NCI-H748 (cell line): ENCODE measurements around the gene C19orf85.
"Not testable (repeated sequence)": the region's sequence is repeated elsewhere in the genome, so short reads cannot be mapped to it uniquely, and the experiment has no call there.

ENCODE experiments used
- DNase-seq: peaks from one replicate; lab custom pipeline; 2025; ENCODE audit not compliant: unreplicated experiment; lab: John Stamatoyannopoulos, UW

C19orf85 gene

GRCh38 chr19:55442372-55442961 is 22.1 kb downstream of the C19orf85 start:
- DNase-seq: peak; percentile 77

DNA sequence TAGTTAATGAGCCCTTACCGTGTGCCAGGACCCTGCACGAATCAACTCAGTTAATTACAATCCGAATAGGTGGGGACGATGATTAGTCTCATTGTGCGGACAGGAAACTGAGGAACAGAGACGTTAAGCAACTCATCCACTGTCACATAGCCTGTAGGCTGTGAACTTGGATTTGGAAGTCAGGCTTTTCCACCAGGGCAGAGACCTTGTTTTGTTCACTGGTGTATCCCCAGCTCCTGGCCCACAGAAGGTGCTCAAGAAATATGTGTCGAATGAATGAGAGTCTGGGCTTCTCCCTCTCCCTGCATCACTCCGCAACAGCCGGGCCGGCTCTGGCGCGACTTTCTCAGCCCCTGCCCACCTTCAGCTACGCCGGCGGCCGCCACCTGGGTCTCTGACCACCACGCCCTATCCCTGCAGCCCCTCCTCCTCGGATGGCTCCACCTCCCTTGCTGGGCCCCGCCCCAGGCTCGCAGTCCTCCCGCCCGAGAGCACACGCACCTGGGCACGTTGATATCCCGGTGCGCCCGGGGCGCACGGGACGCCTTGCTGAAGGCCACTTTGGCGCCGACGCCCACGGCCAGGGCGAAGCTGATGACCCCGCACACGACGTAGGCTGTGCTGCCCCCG is 22.7 kb downstream of the C19orf85 start:
- DNase-seq: peak; percentile 88

- DNase-seq: no peak
Measured at GRCh38 chr19:55441319-55441691, 23.2 kb downstream of the C19orf85 start.

GRCh38 chr19:55440411-55441105 is 24.0 kb downstream of the C19orf85 start:
- DNase-seq: no peak

DNA sequence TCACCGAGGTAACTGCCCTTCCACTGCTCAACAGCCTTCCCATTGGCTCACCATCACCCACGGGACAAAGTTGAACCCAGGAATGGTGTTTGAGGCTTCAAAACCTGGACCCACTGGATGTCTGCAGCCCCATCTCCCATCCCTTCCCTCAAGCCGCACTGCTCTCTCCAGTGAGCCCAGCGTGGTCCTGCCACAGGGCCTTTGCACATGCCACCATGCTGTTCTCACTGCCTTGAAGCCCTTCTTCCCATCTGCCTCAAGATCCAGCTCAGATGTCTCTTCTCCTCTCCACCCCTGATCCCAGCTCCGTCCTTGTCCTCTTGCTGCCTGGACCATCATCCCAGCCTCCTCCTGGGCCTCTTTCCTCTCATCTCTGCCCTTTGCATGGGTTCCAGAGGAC is 25.5 kb downstream of the C19orf85 start:
- no peak for DNase-seq

GRCh38 chr19:55437410-55437809 is 27.1 kb downstream of the C19orf85 start:
- DNase-seq: peak; percentile 44

DNA sequence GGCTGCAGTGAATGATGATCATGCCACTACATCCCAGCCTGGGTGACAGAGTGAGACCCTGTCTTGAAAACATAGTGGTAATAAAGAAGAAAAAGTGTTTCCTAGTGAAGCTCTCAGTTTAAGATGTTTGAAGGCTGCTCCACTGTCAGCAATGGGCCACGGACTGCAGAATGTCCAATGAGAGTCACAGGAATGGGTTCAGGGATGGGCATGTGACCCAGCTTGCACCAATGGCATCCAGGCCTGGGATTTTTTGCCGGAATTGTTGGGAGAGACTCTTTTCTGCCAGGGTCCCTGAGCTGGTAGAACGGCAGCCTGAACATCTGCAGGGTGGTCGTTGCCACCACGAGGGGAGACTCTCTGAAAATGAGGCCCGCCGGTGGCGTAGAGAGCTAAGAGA is 27.7 kb downstream of the C19orf85 start:
- DNase-seq: no peak

- DNase-seq: no peak
Measured at GRCh38 chr19:55435020-55435419, 29.5 kb downstream of the C19orf85 start.

DNA sequence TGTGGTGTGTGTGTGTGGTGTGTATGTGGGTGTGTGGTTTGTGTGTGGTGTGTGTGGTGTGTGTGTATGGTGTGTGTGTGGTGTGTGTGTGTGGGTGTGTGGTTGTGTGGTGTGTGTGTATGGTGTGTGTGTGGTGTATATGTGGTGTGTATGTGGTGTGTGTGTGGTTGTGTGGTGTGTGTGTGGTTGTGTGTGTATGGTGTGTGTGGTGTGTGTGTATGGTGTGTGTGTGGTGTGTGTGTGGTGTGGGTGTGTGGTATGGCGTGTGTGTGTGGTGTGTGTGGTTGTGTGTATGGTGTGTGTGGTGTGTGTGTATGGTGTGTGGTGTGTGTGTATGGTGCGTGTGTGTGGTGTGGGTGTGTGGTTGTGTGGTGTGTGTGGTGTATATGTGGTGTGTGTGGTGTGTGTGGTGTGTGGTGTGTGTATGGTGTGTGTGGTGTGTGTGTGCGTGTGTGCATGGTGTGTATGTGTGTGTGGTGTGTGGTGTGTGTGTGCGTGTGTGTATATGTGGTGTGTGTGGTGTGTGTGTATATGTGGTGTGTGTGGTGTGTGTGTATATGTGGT is 30.1 kb downstream of the C19orf85 start:
- no peak for DNase-seq

GRCh38 chr19:55433292-55433691 is 31.3 kb downstream of the C19orf85 start:
- no peak for DNase-seq

- DNase-seq: no peak
Measured at GRCh38 chr19:55432241-55432959, 32.2 kb downstream of the C19orf85 start.

- no peak for DNase-seq
Measured at GRCh38 chr19:55431183-55431582, 33.4 kb downstream of the C19orf85 start.

DNA sequence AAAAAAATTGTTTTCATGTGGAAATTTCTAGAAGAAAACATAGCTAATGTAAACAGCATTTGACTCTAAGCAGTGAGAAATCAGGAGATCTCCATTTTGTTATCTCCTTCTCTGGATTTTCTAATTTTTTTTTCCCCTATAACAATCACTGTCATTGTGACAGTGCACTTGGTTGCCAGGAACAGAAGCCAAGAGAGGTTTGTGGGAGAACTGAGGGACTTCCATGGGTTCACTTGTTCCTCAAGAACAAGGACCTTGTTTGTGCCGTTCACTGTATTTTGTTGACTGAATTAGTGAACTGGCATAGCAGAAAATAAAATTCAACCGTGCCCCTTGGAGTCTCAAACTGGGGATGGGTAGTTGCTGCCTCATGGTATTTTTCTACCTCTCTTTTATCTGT is 38.5 kb downstream of the C19orf85 start:
- DNase-seq: no peak

DNA sequence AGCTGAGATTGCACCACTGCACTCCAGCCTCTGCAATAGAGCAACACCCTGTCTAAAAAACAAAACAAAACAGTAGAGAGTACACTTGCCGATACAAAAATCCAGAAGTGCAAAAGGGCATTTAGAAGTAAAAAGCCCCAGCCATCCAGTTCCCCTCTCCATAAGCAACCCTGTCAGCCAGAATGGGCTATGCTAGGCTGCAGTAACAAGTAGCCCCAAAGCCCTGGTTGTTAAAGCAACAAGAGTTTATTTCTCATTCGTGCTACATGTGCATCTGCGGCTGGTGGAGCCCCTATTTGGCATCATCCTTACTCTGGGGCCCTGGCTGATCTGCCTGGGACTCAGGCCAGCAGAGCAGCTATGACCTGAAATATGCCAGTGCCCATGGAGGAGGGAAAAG is 40.0 kb downstream of the C19orf85 start:
- no peak for DNase-seq

GRCh38 chr19:55423225-55424005 is 41.1 kb downstream of the C19orf85 start:
- no peak for DNase-seq

GRCh38 chr19:55421281-55421680 is 43.3 kb downstream of the C19orf85 start:
- DNase-seq: not testable (repeated sequence)

- DNase-seq: no peak
Measured at GRCh38 chr19:55419624-55420236, 44.8 kb downstream of the C19orf85 start.

DNA sequence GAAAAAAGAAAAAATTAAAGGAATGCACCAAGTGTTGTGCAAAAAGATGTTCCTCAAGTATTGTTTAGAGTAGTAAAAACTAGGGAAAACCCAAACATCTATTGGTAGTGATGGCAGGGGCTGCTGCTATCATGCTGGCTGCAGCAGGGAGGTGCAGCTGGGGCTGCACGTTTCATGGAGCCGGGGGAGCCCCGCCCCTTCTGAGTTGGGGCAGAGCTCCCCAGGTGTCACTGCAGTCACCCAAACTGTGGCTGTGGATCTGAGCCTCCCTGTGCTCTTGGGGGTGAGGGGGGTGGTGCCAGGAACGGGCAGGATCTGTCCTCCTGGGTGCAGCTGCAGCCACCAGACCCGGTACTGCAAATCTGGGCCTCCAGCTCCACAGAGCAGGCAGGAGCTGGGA is 45.4 kb downstream of the C19orf85 start:
- DNase-seq: no peak

GRCh38 chr19:55418185-55418584 is 46.4 kb downstream of the C19orf85 start:
- DNase-seq: peak; percentile 82
